HEK293 (cell line): ENCODE results near the gene SYNE1.
A peak's percentile ranks its signal among the peaks of the same experiment; 100 is the strongest.

Experiments
- CTCF ChIA-PET: fragments of 350-600 bp; formaldehyde crosslinking; extraction: SDS; loops from one replicate; lab custom pipeline; 2021; ENCODE audit warnings: antibody characterized with exemption; lab: Yijun Ruan, JAX
- POLR2A ChIA-PET: fragments of 300-600 bp; formaldehyde crosslinking; extraction: SDS; loops from one replicate; lab custom pipeline; 2020; ENCODE audit warnings: antibody characterized with exemption, inconsistent platforms; lab: Yijun Ruan, JAX
- H3K27ac ChIP-seq: fragments of 200-500 bp; sonication (Bioruptor generic); 2 replicates; pipeline ENCODE4 v1.5.1; 2014; ENCODE audit warnings: low read depth, low read length, control low read depth, inconsistent platforms; ENCODE audit errors: extremely low read depth
- H3K36me3 ChIP-seq, 2 experiments: fragments of 200-500 bp in 1 of 2; sonication (Bioruptor generic) in 1 of 2; 1 replicate in 1 of 2; 2 replicates in 1 of 2; pipeline ENCODE4 v1.5.1; 2014 to 2017; ENCODE audit warnings: inconsistent platforms in 2 of 2, low read length in 2 of 2; ENCODE audit not compliant: control insufficient read depth in 2 of 2, insufficient read depth in 1 of 2
- H3K4me1 ChIP-seq: fragments of 200-500 bp; sonication (Bioruptor generic); 2 replicates; pipeline ENCODE4 v1.5.1; 2014; ENCODE audit warnings: mild to moderate bottlenecking, low read length, inconsistent platforms; ENCODE audit not compliant: control insufficient read depth, insufficient read depth
- H3K4me3 ChIP-seq: 2 replicates; pipeline ENCODE4 v1.5.1; 2011; ENCODE audit warnings: low read depth, mild to moderate bottlenecking, control low read depth, low read length, moderate library complexity
- H3K9me3 ChIP-seq: fragments of 200-500 bp; sonication (Bioruptor generic); 2 replicates; pipeline ENCODE4 v1.5.1; 2014; ENCODE audit warnings: low read depth, low read length, inconsistent platforms; ENCODE audit not compliant: control insufficient read depth, insufficient read depth
- ATF2 ChIP-seq: fragments of 450-650 bp; formaldehyde crosslinking; IDR thresholded peaks from 2 replicates; pipeline ENCODE4 v1.5.1; 2016; ENCODE audit warnings: missing biosample characterization, missing genetic modification characterization, low read depth
- BCL11B ChIP-seq: fragments of 450-650 bp; formaldehyde crosslinking; IDR thresholded peaks from 2 replicates; pipeline ENCODE4 v1.5.1; 2016; ENCODE audit warnings: low read depth, missing biosample characterization, missing genetic modification characterization
- HIC1 ChIP-seq: fragments of 450-650 bp; formaldehyde crosslinking; IDR thresholded peaks from 2 replicates; pipeline ENCODE4 v1.5.1; 2016; ENCODE audit warnings: missing biosample characterization, missing genetic modification characterization
- KLF7 ChIP-seq: fragments of 450-650 bp; formaldehyde crosslinking; IDR thresholded peaks from 2 replicates; pipeline ENCODE4 v1.5.1; 2016; ENCODE audit warnings: missing biosample characterization, missing genetic modification characterization, borderline replicate concordance
- PATZ1 ChIP-seq: fragments of 450-650 bp; formaldehyde crosslinking; IDR thresholded peaks from 2 replicates; pipeline ENCODE4 v1.5.1; 2016; ENCODE audit warnings: missing biosample characterization, missing genetic modification characterization
- PRDM4 ChIP-seq: fragments of 450-650 bp; formaldehyde crosslinking; IDR thresholded peaks from 2 replicates; pipeline ENCODE4 v1.5.1; 2017; ENCODE audit warnings: missing biosample characterization, missing genetic modification characterization
- REPIN1 ChIP-seq: fragments of 450-650 bp; formaldehyde crosslinking; IDR thresholded peaks from 2 replicates; pipeline ENCODE4 v1.5.1; 2017; ENCODE audit warnings: missing biosample characterization, missing genetic modification characterization, low read depth
- SCRT1 ChIP-seq: fragments of 450-650 bp; formaldehyde crosslinking; IDR thresholded peaks from 2 replicates; pipeline ENCODE4 v1.5.1; 2016; ENCODE audit warnings: missing biosample characterization, missing genetic modification characterization, borderline replicate concordance
- SP3 ChIP-seq: fragments of 450-650 bp; formaldehyde crosslinking; IDR thresholded peaks from 2 replicates; pipeline ENCODE4 v1.5.1; 2016; ENCODE audit warnings: missing biosample characterization, missing genetic modification characterization
- ZBTB1 ChIP-seq: fragments of 450-650 bp; formaldehyde crosslinking; IDR thresholded peaks from 2 replicates; pipeline ENCODE4 v1.5.1; 2016; ENCODE audit warnings: missing biosample characterization, missing genetic modification characterization
- ZBTB44 ChIP-seq: fragments of 450-650 bp; IDR thresholded peaks from 2 replicates; pipeline ENCODE4 v1.5.1; 2018; ENCODE audit warnings: missing biosample characterization, mild to moderate bottlenecking, missing genetic modification characterization
- ZFP69B ChIP-seq: fragments of 450-650 bp; formaldehyde crosslinking; IDR thresholded peaks from 2 replicates; pipeline ENCODE4 v1.5.1; 2016; ENCODE audit warnings: missing biosample characterization, missing genetic modification characterization
- ZNF19 ChIP-seq: fragments of 450-650 bp; formaldehyde crosslinking; IDR thresholded peaks from 2 replicates; pipeline ENCODE4; 2016; ENCODE audit warnings: missing biosample characterization, missing genetic modification characterization, low read depth
- ZNF366 ChIP-seq: fragments of 450-650 bp; formaldehyde crosslinking; conservative IDR thresholded peaks from 2 replicates; pipeline ENCODE4 v1.5.1; 2016; ENCODE audit warnings: missing biosample characterization, missing genetic modification characterization
- ZNF423 ChIP-seq: fragments of 450-650 bp; formaldehyde crosslinking; IDR thresholded peaks from 2 replicates; pipeline ENCODE4 v1.5.1; 2016; ENCODE audit warnings: missing biosample characterization, missing genetic modification characterization
- ZNF513 ChIP-seq: fragments of 450-650 bp; IDR thresholded peaks from 2 replicates; pipeline ENCODE4 v1.5.1; 2018; ENCODE audit warnings: missing biosample characterization, missing genetic modification characterization
- ZNF776 ChIP-seq: fragments of 450-650 bp; formaldehyde crosslinking; IDR thresholded peaks from 2 replicates; pipeline ENCODE4 v1.5.0; 2017; ENCODE audit warnings: missing biosample characterization, missing genetic modification characterization, borderline replicate concordance
- ZNF837 ChIP-seq: fragments of 450-650 bp; formaldehyde crosslinking; IDR thresholded peaks from 2 replicates; pipeline ENCODE4 v1.5.1; 2016; ENCODE audit warnings: missing biosample characterization, missing genetic modification characterization
- ZSCAN18 ChIP-seq: fragments of 450-650 bp; formaldehyde crosslinking; IDR thresholded peaks from 2 replicates; pipeline ENCODE4 v1.5.1; 2016; ENCODE audit warnings: missing biosample characterization, missing genetic modification characterization

Gene SYNE1

GRCh38 chr6:152571943-152572337 lies 65.2 kb downstream of the SYNE1 start:
- Histone ChIP-seq H3K4me3 (no peak overlapping the region), H3K36me3 (no peaks in the 10 kb centered on the region), H3K27ac (peak overlapping the region; percentile 72; the same call in 1 of the 2 replicates), H3K4me1 (peaks cover 34% of the 10 kb centered on the region), H3K9me3 (no peaks in the 10 kb centered on the region)
- ChIA-PET CTCF (interaction anchor here (0.7 to 1.6 kb wide), 2 partner anchors 24 to 71 kb away, joined by 3 to 7 read pairs; no protein-coding TSS in a partner anchor), POLR2A (no interaction called here)
- TF ChIP-seq PATZ1 (no peak), ZNF837 (tag by site-specific recombination) (no peak), HIC1 (tag by site-specific recombination) (no peak), ZNF19 (tag by site-specific recombination) (no peak), ZNF513 (tag by site-specific recombination) (no peak), ZSCAN18 (tag by site-specific recombination) (no peak), ZNF776 (tag by site-specific recombination) (no peak)

- no peak overlapping the region for H3K4me3 ChIP-seq
- TF ChIP-seq ZBTB1 (tag by site-specific recombination) (no peak), KLF7 (tag by site-specific recombination) (no peak), SCRT1 (tag by site-specific recombination) (no peak), ZNF366 (tag by site-specific recombination) (no peak), ZNF423 (no peak), ZFP69B (tag by site-specific recombination) (no peak), SP3 (tag by site-specific recombination) (no peak), BCL11B (tag by site-specific recombination) (no peak), REPIN1 (tag by site-specific recombination) (no peak), PATZ1 (no peak), ATF2 (tag by site-specific recombination) (no peak), PRDM4 (tag by site-specific recombination) (no peak), ZBTB44 (tag by site-specific recombination) (no peak)
- TF ChIP-seq, all 188 proteins: peak for 0
- Histone ChIP-seq H3K4me1 (peaks cover 28% of the 10 kb centered on the region), H3K36me3 (no peaks in the 10 kb centered on the region), H3K27ac (no peak overlapping the region), H3K9me3 (no peaks in the 10 kb centered on the region)
- CTCF ChIA-PET: no interaction called here
- POLR2A ChIA-PET: no interaction called here
These were observed 66.1 kb downstream of the SYNE1 start for GRCh38 chr6:152571089-152571488.
